K562 (cell line): Measurements from ENCODE around the gene ZNF32. TPM values are rescaled to one million over a fixed set of nuclear protein-coding genes. Genes with fewer than 3 reads are reported as not detected.

Source experiments
- ATAC-seq: fragments of 200-7000 bp; cut with Tn5 transposase; 3 replicates; pipeline ENCODE4 v1.9.1; 2020; ENCODE audit warnings: moderate library complexity
- BruUV-seq: library from RNA; stranded (reverse); fragments of 400-500 nt; replicated peaks from 2 replicates; lab custom pipeline; 2021; lab: Mats Ljungman, UMichigan
- CTCF ChIA-PET: fragments of 300-600 bp; formaldehyde crosslinking; extraction: SDS; loops from one replicate; lab custom pipeline; 2021; ENCODE audit warnings: low intra/inter-chr PET ratio; lab: Yijun Ruan, JAX
- POLR2A ChIA-PET: fragments of 300-600, 350-650 bp; sonication (Branson Sonifier 250); formaldehyde crosslinking; extraction: SDS; loops from one replicate; lab custom pipeline; 2021; ENCODE audit warnings: antibody characterized with exemption, inconsistent platforms; lab: Yijun Ruan, JAX
- DNase-seq, 4 experiments: peaks; one replicate each; pipeline versions ENCODE4 v3.0.0 to v3.0.0-alpha.2; 2011 to 2018; ENCODE audit warnings: low spot score in 3 of 4, mixed read lengths in 3 of 4; ENCODE audit errors: extremely low read depth in 1 of 4
- FAIRE-seq: peaks from 2 replicates; lab custom pipeline; 2011; peaks lifted over from hg19 to GRCh38; lab: Jason Lieb, UNC
- H2AFZ ChIP-seq: 2 replicates; pipeline ENCODE4 v1.6.0; 2011; ENCODE audit warnings: low read depth, low read length, control low read depth, inconsistent platforms
- H3K27ac ChIP-seq: fragments of 200-600 bp; 3 replicates; pipeline ENCODE4 v1.8.0; 2011; ENCODE audit warnings: low read depth, mild to moderate bottlenecking, control low read depth, inconsistent platforms, low read length, moderate library complexity, mixed read lengths; ENCODE audit errors: extremely low read depth
- H3K27me3 ChIP-seq, 2 experiments: fragments of 300-600 bp in 1 of 2; 2 replicates in 1 of 2; 3 replicates in 1 of 2; pipeline versions ENCODE4 v1.6.0 to v1.8.0; 2011; ENCODE audit warnings: inconsistent platforms in 2 of 2, low read length in 2 of 2, mild to moderate bottlenecking in 1 of 2, mixed read lengths in 1 of 2, moderate library complexity in 1 of 2; ENCODE audit not compliant: control insufficient read depth in 2 of 2, insufficient read depth in 2 of 2
- H3K36me3 ChIP-seq: fragments of 300-600 bp; 3 replicates; pipeline ENCODE4 v1.8.0; 2011; ENCODE audit warnings: mild to moderate bottlenecking, low read length, inconsistent platforms; ENCODE audit not compliant: control insufficient read depth, insufficient read depth
- H3K4me1 ChIP-seq, 2 experiments: fragments of 200-600 bp in 1 of 2; replicated peaks in 1 of 2; 2 replicates in 1 of 2; 3 replicates in 1 of 2; pipeline versions ENCODE4 v1.5.1 to v1.8.0; 2011; ENCODE audit warnings: inconsistent platforms in 2 of 2, low read length in 2 of 2, mild to moderate bottlenecking in 1 of 2, mixed read lengths in 1 of 2, moderate library complexity in 1 of 2; ENCODE audit not compliant: control insufficient read depth in 2 of 2, insufficient read depth in 2 of 2
- H3K4me2 ChIP-seq: 2 replicates; pipeline ENCODE4 v1.6.1; 2011; ENCODE audit warnings: low read length, control low read depth, inconsistent platforms, mixed read lengths; ENCODE audit not compliant: insufficient read depth
- H3K4me3 ChIP-seq: fragments of 200-600 bp; sonication (generic), shearing (Covaris generic); 2 replicates; pipeline ENCODE4 v1.5.1; 2016; ENCODE audit warnings: control low read depth, inconsistent platforms
- H3K79me2 ChIP-seq: fragments of 200-600 bp; 3 replicates; pipeline ENCODE4 v1.8.0; 2011; ENCODE audit warnings: low read length, inconsistent platforms; ENCODE audit not compliant: control insufficient read depth, insufficient read depth
- H3K9ac ChIP-seq, 2 experiments: 2 replicates each; pipeline versions ENCODE4 v1.6.0 to v1.6.1; 2011; ENCODE audit warnings: low read depth in 2 of 2, low read length in 2 of 2, control low read depth in 1 of 2, inconsistent platforms in 1 of 2, mild to moderate bottlenecking in 1 of 2, mixed read lengths in 1 of 2; ENCODE audit not compliant: insufficient read depth in 1 of 2
- H3K9me1 ChIP-seq: one replicate; pipeline ENCODE4 v1.6.0; 2011; ENCODE audit warnings: inconsistent platforms, mild to moderate bottlenecking, low read length, moderate library complexity; ENCODE audit not compliant: control insufficient read depth, insufficient read depth
- H3K9me3 ChIP-seq: replicated peaks from 2 replicates; pipeline ENCODE4 v1.5.1; 2011; ENCODE audit warnings: low read depth, low read length, inconsistent platforms; ENCODE audit not compliant: control insufficient read depth, insufficient read depth
- H4K20me1 ChIP-seq: replicated peaks from 2 replicates; pipeline ENCODE4 v1.6.1; 2011; ENCODE audit warnings: low read length, inconsistent platforms, mixed read lengths; ENCODE audit not compliant: control insufficient read depth, insufficient read depth
- CCAR2 ChIP-seq: fragments of 200-400 bp; formaldehyde crosslinking; IDR thresholded peaks from 2 replicates; pipeline ENCODE4 v1.6.1; 2017; ENCODE audit warnings: mild to moderate bottlenecking, low read depth, low read length
- ETV1 ChIP-seq: fragments of 450-650 bp; conservative IDR thresholded peaks from 2 replicates; pipeline ENCODE4 v1.6.1; 2016; ENCODE audit warnings: missing genetic modification characterization, control low read depth, low read depth, missing compliant biosample characterization
- GTF2A2 ChIP-seq: IDR thresholded peaks from 2 replicates; pipeline ENCODE4 v1.6.1; 2016; ENCODE audit warnings: mild to moderate bottlenecking, missing genetic modification characterization, missing compliant biosample characterization
- MYC ChIP-seq, 2 experiments: fragments of 250-450 bp in 1 of 2; sonication (Bioruptor Pico) in 1 of 2; IDR thresholded peaks; 2 replicates each; pipeline versions ENCODE4 v1.5.1 to v1.6.1; 2012 to 2021; ENCODE audit warnings: low read depth in 2 of 2, borderline replicate concordance in 1 of 2, improper control_type of control experiment in 1 of 2, low read length in 1 of 2, mild to moderate bottlenecking in 1 of 2, moderate library complexity in 1 of 2
- NR4A1 ChIP-seq, 2 experiments: fragments of 250-450 bp in 1 of 2; fragments of 450-650 bp in 1 of 2; sonication (Bioruptor Pico) in 1 of 2; IDR thresholded peaks; 2 replicates each; pipeline versions ENCODE4 v1.4.0 to v1.6.1; 2016 to 2020; ENCODE audit warnings: mild to moderate bottlenecking in 2 of 2, missing compliant biosample characterization in 1 of 2, missing genetic modification characterization in 1 of 2, moderate library complexity in 1 of 2
- RERE ChIP-seq: sonication (generic); formaldehyde crosslinking; IDR thresholded peaks from 2 replicates; pipeline ENCODE4 v1.8.0; 2023; ENCODE audit warnings: missing genetic modification reagents, mild to moderate bottlenecking, borderline replicate concordance
- STAT5B ChIP-seq: fragments of 250-450 bp; sonication (Bioruptor Pico); IDR thresholded peaks from 2 replicates; pipeline ENCODE4 v1.8.0; 2021; ENCODE audit warnings: mild to moderate bottlenecking, inconsistent platforms
- ZNF696 ChIP-seq: fragments of 250-450 bp; sonication (Bioruptor Pico); conservative IDR thresholded peaks from 2 replicates; pipeline ENCODE4 v1.4.0; 2020; ENCODE audit warnings: mild to moderate bottlenecking, moderate library complexity
- WGBS: fragments of 100-300 bp; shearing (Covaris generic); methylation state at CpG from one replicate; pipeline ENCODE4 v1.1.6; 2016; ENCODE audit warnings: low coverage, mixed read lengths; ENCODE audit not compliant: insufficient coverage; ENCODE audit errors: missing lambda C conversion rate; 5-methylcytosine and 5-hydroxymethylcytosine counted together
- in situ Hi-C: fragments of 300-500 bp; cut with MboI; formaldehyde crosslinking; loops from 4 replicates; pipeline ENCODE4 v1.15.0; 2018; ENCODE audit warnings: inconsistent platforms, mixed read lengths
- intact Hi-C: fragments of 100-400 bp; cut with micrococcal nuclease; formaldehyde crosslinking; loops from 2 replicates; pipeline ENCODE4 v1.14.2; 2022
- polyA plus RNA-seq, 8 experiments: library from polyadenylated mRNA; depleted of rRNA in 4 of 8; stranded (reverse) in 5 of 8; unstranded in 3 of 8; fragments of >200 nt; fragmentation: Nextera tagmentation in 2 of 8; fragmentation: Illumina TruSeq in 1 of 8; extraction: Ambion mirVana in 2 of 8; extraction: Trizol in 1 of 8; gene quantifications; 2 replicates each; pipeline versions ENCODE4 v1.2.1 to v1.2.3, GENCODE V29; 2011 to 2014; ENCODE audit warnings: inconsistent platforms in 1 of 8, missing spikeins in 1 of 8
- total RNA-seq, 7 experiments: library from RNA; depleted of rRNA in 6 of 7; stranded (reverse); fragments of >200 nt in 6 of 7; fragmentation: Illumina TruSeq in 2 of 7; extraction: Trizol in 2 of 7; gene quantifications; 2 replicates each; pipeline versions ENCODE4 v1.2.1 to v1.2.3, GENCODE V29; 2011 to 2021; ENCODE audit warnings: low replicate concordance in 1 of 7
- TF ChIP-seq, protein P1 (sequence below): IDR thresholded peaks from 3 replicates; pipeline ENCODE4 v1.6.1; 2011; ENCODE audit warnings: borderline replicate concordance, mild to moderate bottlenecking; ENCODE audit not compliant: insufficient read length, insufficient read depth
- TF ChIP-seq, protein P2 (sequence below), 3 experiments: fragments of 200-800 bp in 1 of 3; fragments of 250-450 bp in 1 of 3; fragments of 450-650 bp in 1 of 3; sonication (Bioruptor Pico) in 1 of 3; sonication (Bioruptor generic) in 1 of 3; formaldehyde crosslinking in 1 of 3; IDR thresholded peaks; 2 replicates each; pipeline versions ENCODE4 v1.6.1 to v1.8.0; 2016 to 2022; ENCODE audit warnings: mild to moderate bottlenecking in 2 of 3, missing genetic modification characterization in 2 of 3, missing compliant biosample characterization in 1 of 3, moderate library complexity in 1 of 3

ZNF32 gene
- total and polyA plus RNA-seq, 9 of the 15 experiments (the other 6 are each of a cell fraction or from before 2014, with no cell fraction given): 17.3 to 57.0 (median 26.3) TPM

GRCh38 chr10:43694526-43694925 lies 45.8 kb upstream of the ZNF32 start:
- WGBS: 3% methylated on average over 7 of the region's 7 CpGs
- TF ChIP-seq ZNF696 (CRISPR knock-in tag) (no peak), GTF2A2 (tag) (no peak), MYC (IDR thresholded peaks at IDR 0.05; ENCODE audit: low read depth, low read length) (no peak), MYC (CRISPR knock-in tag; IDR thresholded peaks at IDR 0.05; ENCODE audit: borderline replicate concordance, low read depth) (no peak), CCAR2 (no peak), ETV1 (tag) (no peak), STAT5B (CRISPR knock-in tag) (no peak), NR4A1 (CRISPR knock-in tag; IDR thresholded peaks at IDR 0.05) (no peak), NR4A1 (tag; IDR thresholded peaks at IDR 0.05) (no peak), RERE (no peak)
- TF ChIP-seq, protein P1, sequence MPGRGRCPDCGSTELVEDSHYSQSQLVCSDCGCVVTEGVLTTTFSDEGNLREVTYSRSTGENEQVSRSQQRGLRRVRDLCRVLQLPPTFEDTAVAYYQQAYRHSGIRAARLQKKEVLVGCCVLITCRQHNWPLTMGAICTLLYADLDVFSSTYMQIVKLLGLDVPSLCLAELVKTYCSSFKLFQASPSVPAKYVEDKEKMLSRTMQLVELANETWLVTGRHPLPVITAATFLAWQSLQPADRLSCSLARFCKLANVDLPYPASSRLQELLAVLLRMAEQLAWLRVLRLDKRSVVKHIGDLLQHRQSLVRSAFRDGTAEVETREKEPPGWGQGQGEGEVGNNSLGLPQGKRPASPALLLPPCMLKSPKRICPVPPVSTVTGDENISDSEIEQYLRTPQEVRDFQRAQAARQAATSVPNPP: no peak
- TF ChIP-seq, protein P2, sequence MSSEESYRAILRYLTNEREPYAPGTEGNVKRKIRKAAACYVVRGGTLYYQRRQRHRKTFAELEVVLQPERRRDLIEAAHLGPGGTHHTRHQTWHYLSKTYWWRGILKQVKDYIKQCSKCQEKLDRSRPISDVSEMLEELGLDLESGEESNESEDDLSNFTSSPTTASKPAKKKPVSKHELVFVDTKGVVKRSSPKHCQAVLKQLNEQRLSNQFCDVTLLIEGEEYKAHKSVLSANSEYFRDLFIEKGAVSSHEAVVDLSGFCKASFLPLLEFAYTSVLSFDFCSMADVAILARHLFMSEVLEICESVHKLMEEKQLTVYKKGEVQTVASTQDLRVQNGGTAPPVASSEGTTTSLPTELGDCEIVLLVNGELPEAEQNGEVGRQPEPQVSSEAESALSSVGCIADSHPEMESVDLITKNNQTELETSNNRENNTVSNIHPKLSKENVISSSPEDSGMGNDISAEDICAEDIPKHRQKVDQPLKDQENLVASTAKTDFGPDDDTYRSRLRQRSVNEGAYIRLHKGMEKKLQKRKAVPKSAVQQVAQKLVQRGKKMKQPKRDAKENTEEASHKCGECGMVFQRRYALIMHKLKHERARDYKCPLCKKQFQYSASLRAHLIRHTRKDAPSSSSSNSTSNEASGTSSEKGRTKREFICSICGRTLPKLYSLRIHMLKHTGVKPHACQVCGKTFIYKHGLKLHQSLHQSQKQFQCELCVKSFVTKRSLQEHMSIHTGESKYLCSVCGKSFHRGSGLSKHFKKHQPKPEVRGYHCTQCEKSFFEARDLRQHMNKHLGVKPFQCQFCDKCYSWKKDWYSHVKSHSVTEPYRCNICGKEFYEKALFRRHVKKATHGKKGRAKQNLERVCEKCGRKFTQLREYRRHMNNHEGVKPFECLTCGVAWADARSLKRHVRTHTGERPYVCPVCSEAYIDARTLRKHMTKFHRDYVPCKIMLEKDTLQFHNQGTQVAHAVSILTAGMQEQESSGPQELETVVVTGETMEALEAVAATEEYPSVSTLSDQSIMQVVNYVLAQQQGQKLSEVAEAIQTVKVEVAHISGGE (CRISPR knock-in tag; IDR thresholded peaks at IDR 0.05): no peak

More at GRCh38 chr10:43694526-43694925, 45.8 kb upstream of the ZNF32 start:
- Histone ChIP-seq H3K9me1 (no peaks in the 10 kb centered on the region), H4K20me1 (no peaks in the 10 kb centered on the region; the same call in 1 of the 2 replicates), H3K36me3 (no peaks in the 10 kb centered on the region), H3K9me3 (no peaks in the 10 kb centered on the region; the same call in 1 of the 2 replicates), H3K4me1 (peaks cover 0 to 10% of the 10 kb centered on the region in 2 experiments; a peak in 2 of 5 replicates), H3K4me2 (no peak overlapping the region), H3K79me2 (no peaks in the 10 kb centered on the region), H3K27me3 (peaks cover 20 to 59% of the 10 kb centered on the region in 2 experiments), H3K4me3 (no peak overlapping the region), H3K27ac (no peak overlapping the region), H3K9ac (no peak overlapping the region), H2AFZ (no peak overlapping the region)
- DNase-seq (no peak), ATAC-seq (no peak), FAIRE-seq (no peak)
- intact Hi-C loops (loop anchor here (5.0 kb wide), 2 partner anchors 93 to 693 kb away; partner anchors contain the start of gene CXCL12), in situ Hi-C loops (no loop called here)
- POLR2A ChIA-PET: interaction anchor here (0.5 to 0.7 kb wide), 2 partner anchors 128 to 411 kb away, joined by 3 read pairs; no protein-coding TSS in a partner anchor
- CTCF ChIA-PET: no interaction called here
- BruUV-seq: no TSS peak
